GM23338 (cell line): ENCODE results near the gene SBK1. TPM values are rescaled to one million over a fixed set of nuclear protein-coding genes. Genes with fewer than 3 reads are reported as not detected.
A peak's percentile ranks its signal among the peaks of the same experiment; 100 is the strongest.

ENCODE experiments used
- ATAC-seq: fragments of 200-7000 bp; cut with Tn5 transposase; 3 replicates; pipeline ENCODE4 v1.9.1; 2020
- DNase-seq: peaks from one replicate; pipeline ENCODE4 v3.0.0-alpha.2; 2015; ENCODE audit warnings: low spot score
- H2AFZ ChIP-seq: fragments of 200-600 bp; sonication (generic); 2 replicates; pipeline ENCODE4 v1.8.0; 2016; ENCODE audit warnings: antibody characterized with exemption, mild to moderate bottlenecking, moderate library complexity
- H3F3A ChIP-seq: fragments of 200-600 bp; sonication (generic); replicated peaks from 2 replicates; pipeline ENCODE4 v1.8.0; 2017; ENCODE audit warnings: antibody characterized with exemption, mixed run types, low read depth
- H3K27ac ChIP-seq: fragments of 200-600 bp; sonication (generic); 2 replicates; pipeline ENCODE4 v1.6.1; 2016; ENCODE audit warnings: low read depth
- H3K27me3 ChIP-seq: fragments of 200-600 bp; sonication (generic); 2 replicates; pipeline ENCODE4 v1.8.0; 2016; ENCODE audit warnings: mild to moderate bottlenecking, mixed run types, moderate library complexity; ENCODE audit not compliant: insufficient read depth
- H3K36me3 ChIP-seq: fragments of 200-600 bp; sonication (generic); 2 replicates; pipeline ENCODE4 v1.8.0; 2016; ENCODE audit warnings: mild to moderate bottlenecking; ENCODE audit not compliant: insufficient read depth
- H3K4me1 ChIP-seq: fragments of 200-600 bp; sonication (generic); 2 replicates; pipeline ENCODE4 v1.8.0; 2016; ENCODE audit warnings: mild to moderate bottlenecking, moderate library complexity; ENCODE audit not compliant: insufficient read depth
- H3K4me2 ChIP-seq: fragments of 200-600 bp; sonication (generic); 2 replicates; pipeline ENCODE4 v1.7.1; 2017; ENCODE audit warnings: mixed run types
- H3K4me3 ChIP-seq: fragments of 200-600 bp; sonication (generic); 2 replicates; pipeline ENCODE4 v1.6.1; 2016; ENCODE audit warnings: mixed run types
- H3K79me2 ChIP-seq: fragments of 200-600 bp; sonication (generic); replicated peaks from 2 replicates; pipeline ENCODE4 v1.8.0; 2017; ENCODE audit warnings: mild to moderate bottlenecking; ENCODE audit not compliant: insufficient read depth
- H3K9me2 ChIP-seq: fragments of 200-600 bp; sonication (generic); 2 replicates; pipeline ENCODE4 v1.8.0; 2017; ENCODE audit not compliant: insufficient read depth
- H4K20me1 ChIP-seq: fragments of 200-600 bp; sonication (generic); replicated peaks from 2 replicates; pipeline ENCODE4 v1.8.0; 2017; ENCODE audit warnings: mild to moderate bottlenecking; ENCODE audit not compliant: insufficient read depth
- H3K27ac Mint-ChIP-seq: 2 replicates; pipeline ENCODE4 v1.8.0; 2020; ENCODE audit warnings: inconsistent platforms, mild to moderate bottlenecking, moderate library complexity, mixed read lengths
- H3K27me3 Mint-ChIP-seq: 3 replicates; pipeline ENCODE4 v1.8.0; 2022; ENCODE audit warnings: low read depth, mild to moderate bottlenecking, moderate library complexity, mixed read lengths, inconsistent platforms; ENCODE audit not compliant: insufficient read depth, poor library complexity
- H3K36me3 Mint-ChIP-seq: 3 replicates; pipeline ENCODE4 v1.8.0; 2021; ENCODE audit warnings: low read depth, mild to moderate bottlenecking, inconsistent platforms, moderate library complexity, mixed read lengths
- H3K4me1 Mint-ChIP-seq: 3 replicates; pipeline ENCODE4 v1.8.0; 2020; ENCODE audit warnings: mild to moderate bottlenecking, inconsistent platforms, mixed read lengths
- H3K4me3 Mint-ChIP-seq: 3 replicates; pipeline ENCODE4 v1.8.0; 2021; ENCODE audit warnings: moderate library complexity, mild to moderate bottlenecking, inconsistent platforms, mixed read lengths
- H3K9me3 Mint-ChIP-seq: 3 replicates; pipeline ENCODE4 v1.8.0; 2020; ENCODE audit warnings: moderate library complexity, mild to moderate bottlenecking, inconsistent platforms, mixed read lengths
- CREB1 ChIP-seq: fragments of 250-450 bp; sonication (Bioruptor Pico); IDR thresholded peaks from 2 replicates; pipeline ENCODE4 v1.5.0; 2020; ENCODE audit warnings: low read depth, mild to moderate bottlenecking, moderate library complexity
- CTCF ChIP-seq, 2 experiments: fragments of 200-600 bp in 1 of 2; sonication (generic) in 1 of 2; conservative IDR thresholded peaks; 2 replicates each; pipeline versions ENCODE4 v1.5.1 to v1.6.1; 2016 to 2017; ENCODE audit warnings: antibody characterized with exemption in 2 of 2, low read depth in 2 of 2, mild to moderate bottlenecking in 2 of 2, moderate library complexity in 1 of 2
- ETS1 ChIP-seq: IDR thresholded peaks from 2 replicates; pipeline ENCODE4 v1.6.1; 2016; ENCODE audit warnings: antibody characterized with exemption
- EZH2 ChIP-seq: fragments of 200-600 bp; sonication (generic); IDR thresholded peaks from one replicate; pipeline ENCODE4 v1.8.0; 2017; ENCODE audit warnings: antibody characterized with exemption, mild to moderate bottlenecking, low read depth; ENCODE audit not compliant: unreplicated experiment
- EZH2phosphoT487 ChIP-seq: fragments of 200-600 bp; sonication (generic); IDR thresholded peaks from one replicate; pipeline ENCODE4 v1.8.1; 2018; ENCODE audit warnings: antibody characterized with exemption; ENCODE audit not compliant: unreplicated experiment
- JUNB ChIP-seq: IDR thresholded peaks from one replicate; pipeline ENCODE4 v1.6.1; 2016; ENCODE audit warnings: antibody characterized with exemption; ENCODE audit not compliant: unreplicated experiment
- NANOG ChIP-seq: IDR thresholded peaks from 2 replicates; pipeline ENCODE4 v1.6.1; 2016; ENCODE audit warnings: antibody characterized with exemption, borderline replicate concordance
- POLR2AphosphoS5 ChIP-seq: IDR thresholded peaks from 2 replicates; pipeline ENCODE4 v1.6.1; 2016; ENCODE audit warnings: antibody characterized with exemption, low read depth
- REST ChIP-seq: IDR thresholded peaks from one replicate; pipeline ENCODE4 v1.6.1; 2018; ENCODE audit warnings: antibody characterized with exemption; ENCODE audit not compliant: unreplicated experiment
- STAT1 ChIP-seq: IDR thresholded peaks from one replicate; pipeline ENCODE4 v1.6.1; 2016; ENCODE audit warnings: antibody characterized with exemption; ENCODE audit not compliant: unreplicated experiment
- ZNF114 ChIP-seq: fragments of 250-450 bp; sonication (Bioruptor Pico); IDR thresholded peaks from 2 replicates; pipeline ENCODE4 v1.5.0; 2020; ENCODE audit warnings: mild to moderate bottlenecking, moderate library complexity
- ZNF331 ChIP-seq: fragments of 250-450 bp; sonication (Bioruptor Pico); IDR thresholded peaks from 2 replicates; pipeline ENCODE4 v1.5.0; 2020; ENCODE audit warnings: low read depth, mild to moderate bottlenecking, moderate library complexity
- ZNF462 ChIP-seq: fragments of 250-450 bp; sonication (Bioruptor Pico); IDR thresholded peaks from 2 replicates; pipeline ENCODE4 v1.5.0; 2020; ENCODE audit warnings: mild to moderate bottlenecking, moderate library complexity
- polyA plus RNA-seq: library from polyadenylated mRNA; unstranded; fragments of >200 nt; fragmentation: Nextera tagmentation; extraction: Ambion mirVana; gene quantifications from 2 replicates; pipeline ENCODE4 v1.2.1, GENCODE V29; 2016
- total RNA-seq: library from RNA; depleted of rRNA; stranded (reverse); fragments of >200 nt; shearing (Covaris generic); gene quantifications from 2 replicates; pipeline ENCODE4 v1.2.3, GENCODE V29; 2014

SBK1 gene
- total and polyA plus RNA-seq, 2 experiments from 2014 or later, result 23.9 to 68.1 TPM

- Histone ChIP-seq H3K36me3 (peaks cover 4% of the 10 kb centered on the region; the same call in 1 of the 2 replicates), H3F3A (peaks cover 13% of the 10 kb centered on the region; the same call in 1 of the 2 replicates), H3K4me3 (peak overlapping the region; percentile 100), H3K4me1 (peaks cover 31% of the 10 kb centered on the region), H3K79me2 (peaks cover 83% of the 10 kb centered on the region), H2AFZ (no peak overlapping the region), H4K20me1 (peaks cover 20% of the 10 kb centered on the region), H3K27ac (peak overlapping the region; percentile 89), H3K9me2 (no peaks in the 10 kb centered on the region), H3K4me2 (peak overlapping the region; percentile 99), H3K27me3 (no peaks in the 10 kb centered on the region)
- TF ChIP-seq NANOG (no peak), ETS1 (no peak), ZNF462 (CRISPR knock-in tag) (no peak), ZNF331 (CRISPR knock-in tag) (no peak), STAT1 (no peak), CTCF (conservative IDR thresholded peaks at IDR 0.05; ENCODE audit: low read depth in 2 of 2) (no peak), REST (no peak), CREB1 (no peak), EZH2phosphoT487 (no peak), POLR2AphosphoS5 (no peak), EZH2 (no peak), ZNF114 (CRISPR knock-in tag) (no peak), JUNB (no peak)
- peaks cover 52% of the 10 kb centered on the region for H3K4me1 Mint-ChIP-seq
- H3K4me3 Mint-ChIP-seq, result peak overlapping the region; percentile 98
- peak; percentile 4 for ATAC-seq
- DNase-seq, result peak; percentile 24
- peaks cover 24% of the 10 kb centered on the region for H3K27me3 Mint-ChIP-seq
- H3K9me3 Mint-ChIP-seq, result no peaks in the 10 kb centered on the region
- peaks cover 34% of the 10 kb centered on the region for H3K36me3 Mint-ChIP-seq
- peak overlapping the region; percentile 96 for H3K27ac Mint-ChIP-seq
Measured at GRCh38 chr16:28293601-28293960, 1.3 kb downstream of the SBK1 start.
